Neural cell (in vitro differentiated cells): ENCODE measurements around the gene COPS2. TPM values are rescaled to one million over a fixed set of nuclear protein-coding genes. Genes with fewer than 3 reads are reported as not detected.

ENCODE experiments used
- H2AFZ ChIP-seq: fragments of 200-600, 300-800 bp; sonication (generic), shearing (Covaris generic); 2 replicates; pipeline ENCODE4 v1.6.0; 2014; ENCODE audit warnings: low read depth, mild to moderate bottlenecking, antibody characterized with exemption, low read length, moderate library complexity
- H3F3A ChIP-seq: fragments of 200-600 bp; shearing (Covaris generic); 2 replicates; pipeline ENCODE4 v1.6.1; 2016; ENCODE audit warnings: mild to moderate bottlenecking, moderate library complexity, mixed read lengths, antibody characterized with exemption, low read length; ENCODE audit not compliant: insufficient read depth, poor library complexity, severe bottlenecking
- H3K27ac ChIP-seq: fragments of 200-600, 300-800 bp; sonication (generic), shearing (Covaris generic); 2 replicates; pipeline ENCODE4 v1.5.1; 2014; ENCODE audit warnings: mild to moderate bottlenecking, low read length, moderate library complexity
- H3K27me3 ChIP-seq: fragments of 300-800, 200-600 bp; sonication (generic), shearing (Covaris generic); 2 replicates; pipeline ENCODE4 v1.6.0; 2014; ENCODE audit warnings: mild to moderate bottlenecking, low read depth, low read length, moderate library complexity; ENCODE audit not compliant: insufficient read depth
- H3K36me3 ChIP-seq: fragments of 300-800, 200-600 bp; sonication (generic), shearing (Covaris generic); 2 replicates; pipeline ENCODE4 v1.5.1; 2014; ENCODE audit warnings: mild to moderate bottlenecking, antibody characterized with exemption, low read length, moderate library complexity; ENCODE audit not compliant: insufficient read depth
- H3K4me2 ChIP-seq: fragments of 300-800, 200-600 bp; sonication (generic), shearing (Covaris generic); 2 replicates; pipeline ENCODE4 v1.6.0; 2014; ENCODE audit warnings: mild to moderate bottlenecking, low read length
- H3K4me3 ChIP-seq: fragments of 300-800, 200-600 bp; sonication (generic), shearing (Covaris generic); 2 replicates; pipeline ENCODE4 v1.5.1; 2014; ENCODE audit warnings: mild to moderate bottlenecking, low read length, moderate library complexity
- H3K79me2 ChIP-seq: fragments of 200-600 bp; shearing (Covaris generic); replicated peaks from 2 replicates; pipeline ENCODE4 v1.6.0; 2014; ENCODE audit warnings: mild to moderate bottlenecking, low read length, moderate library complexity; ENCODE audit not compliant: insufficient read depth
- H3K9ac ChIP-seq: fragments of 300-800, 200-600 bp; sonication (generic), shearing (Covaris generic); 2 replicates; pipeline ENCODE4 v1.6.1; 2016; ENCODE audit warnings: mild to moderate bottlenecking, low read length, mixed read lengths
- H3K9me2 ChIP-seq: fragments of 200-600 bp; shearing (Covaris generic); 2 replicates; pipeline ENCODE4 v1.6.1; 2016; ENCODE audit warnings: mild to moderate bottlenecking, low read length, mixed read lengths; ENCODE audit not compliant: insufficient read depth
- H3K9me3 ChIP-seq: fragments of 200-600, 300-800 bp; sonication (generic), shearing (Covaris generic); 2 replicates; pipeline ENCODE4 v1.6.1; 2016; ENCODE audit warnings: mild to moderate bottlenecking, mixed run types, low read length, moderate library complexity, mixed read lengths
- H4K20me1 ChIP-seq: fragments of 200-600 bp; shearing (Covaris generic); 2 replicates; pipeline ENCODE4 v1.6.1; 2016; ENCODE audit warnings: mild to moderate bottlenecking, mixed run types; ENCODE audit not compliant: insufficient read depth
- EP300 ChIP-seq: fragments of 450-650 bp; conservative IDR thresholded peaks from 2 replicates; pipeline ENCODE4 v1.6.1; 2014; ENCODE audit warnings: antibody characterized with exemption, mild to moderate bottlenecking, moderate library complexity; ENCODE audit not compliant: poor library complexity, severe bottlenecking
- EZH2 ChIP-seq: fragments of 200-600, 300-800 bp; shearing (Covaris generic), sonication (generic); IDR thresholded peaks from 2 replicates; pipeline ENCODE4 v1.6.1; 2014; ENCODE audit warnings: antibody characterized with exemption, low read length, borderline replicate concordance, mild to moderate bottlenecking; ENCODE audit not compliant: insufficient read depth, poor library complexity, severe bottlenecking
- MXI1 ChIP-seq: fragments of 450-650 bp; conservative IDR thresholded peaks from 2 replicates; pipeline ENCODE4 v1.6.1; 2014; ENCODE audit warnings: antibody characterized with exemption, mild to moderate bottlenecking; ENCODE audit not compliant: poor library complexity, severe bottlenecking
- POLR2AphosphoS5 ChIP-seq: IDR thresholded peaks from 2 replicates; pipeline ENCODE4 v1.6.1; 2012
- RAD21 ChIP-seq: fragments of 450-650 bp; conservative IDR thresholded peaks from 2 replicates; pipeline ENCODE4 v1.6.1; 2014; ENCODE audit warnings: antibody characterized with exemption, mild to moderate bottlenecking, moderate library complexity
- SMC3 ChIP-seq: fragments of 450-650 bp; conservative IDR thresholded peaks from 2 replicates; pipeline ENCODE4 v1.6.1; 2014; ENCODE audit warnings: antibody characterized with exemption, mild to moderate bottlenecking, moderate library complexity; ENCODE audit not compliant: poor library complexity
- TAF1 ChIP-seq: IDR thresholded peaks from 2 replicates; pipeline ENCODE4 v1.6.1; 2012; ENCODE audit warnings: low read depth
- polyA plus RNA-seq: library from polyadenylated mRNA; depleted of rRNA; stranded (reverse); fragments of >200 nt; gene quantifications from 2 replicates; pipeline ENCODE4 v1.2.3, GENCODE V29; 2014
- TF ChIP-seq, protein P1 (sequence below): fragments of 450-650 bp; IDR thresholded peaks from 2 replicates; pipeline ENCODE4 v1.5.1; 2014; ENCODE audit warnings: antibody characterized with exemption, mild to moderate bottlenecking, moderate library complexity; ENCODE audit not compliant: poor library complexity, severe bottlenecking
- TF ChIP-seq, protein P2 (sequence below): IDR thresholded peaks from 2 replicates; pipeline ENCODE4 v1.6.1; 2012; ENCODE audit warnings: borderline replicate concordance

Gene COPS2
- polyA plus RNA-seq, 1 donor from 2014 or later: 88.8 TPM

DNA sequence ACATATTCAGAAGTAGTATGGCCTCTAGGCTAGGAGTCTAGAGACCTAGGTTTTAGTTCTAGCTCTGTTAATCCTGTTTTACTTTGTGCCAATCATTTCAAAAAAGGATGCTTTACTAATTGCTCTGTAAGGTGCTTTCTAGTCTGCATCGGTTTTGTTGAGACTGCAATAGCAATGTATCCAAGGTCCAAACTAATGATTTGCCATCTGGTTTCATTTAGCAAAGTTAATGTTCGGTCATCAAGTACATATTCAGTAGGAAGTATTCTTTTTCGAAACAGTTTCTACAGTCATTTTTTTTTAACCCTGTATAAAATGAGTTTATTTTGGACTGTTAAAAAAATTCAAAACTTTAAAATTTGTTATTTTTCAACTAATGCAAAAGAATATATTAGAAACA lies 12.6 kb upstream of the COPS2 start:
- H3K4me2 ChIP-seq: no peak overlapping the region

GRCh38 chr15:49164865-49165264 lies 9.5 kb upstream of the COPS2 start:
- Histone ChIP-seq H3K27ac (no peak overlapping the region), H3K9ac (no peak overlapping the region), H4K20me1 (no peaks in the 10 kb centered on the region), H3K4me3 (no peak overlapping the region), H3K27me3 (no peaks in the 10 kb centered on the region), H3K79me2 (peaks cover 4% of the 10 kb centered on the region), H3K9me2 (no peaks in the 10 kb centered on the region), H3K36me3 (no peaks in the 10 kb centered on the region), H3K4me2 (no peak overlapping the region), H3F3A (no peaks in the 10 kb centered on the region), H3K9me3 (no peaks in the 10 kb centered on the region), H2AFZ (no peak overlapping the region)
- TF ChIP-seq EZH2: no peak

More for the DNA sequence above, 12.6 kb upstream of the COPS2 start:
- no peaks in the 10 kb centered on the region for H3K27me3 ChIP-seq
- H3K9me2 ChIP-seq: no peaks in the 10 kb centered on the region
- H3K9ac ChIP-seq: no peak overlapping the region
- no peaks in the 10 kb centered on the region for H3F3A ChIP-seq
- no peak overlapping the region for H2AFZ ChIP-seq
- H3K27ac ChIP-seq: no peak overlapping the region
- no peaks in the 10 kb centered on the region for H4K20me1 ChIP-seq
- H3K4me3 ChIP-seq: no peak overlapping the region
- no peaks in the 10 kb centered on the region for H3K9me3 ChIP-seq
- H3K79me2 ChIP-seq: peaks cover 4% of the 10 kb centered on the region
- no peak for TF ChIP-seq RAD21
- TF ChIP-seq, protein P1, sequence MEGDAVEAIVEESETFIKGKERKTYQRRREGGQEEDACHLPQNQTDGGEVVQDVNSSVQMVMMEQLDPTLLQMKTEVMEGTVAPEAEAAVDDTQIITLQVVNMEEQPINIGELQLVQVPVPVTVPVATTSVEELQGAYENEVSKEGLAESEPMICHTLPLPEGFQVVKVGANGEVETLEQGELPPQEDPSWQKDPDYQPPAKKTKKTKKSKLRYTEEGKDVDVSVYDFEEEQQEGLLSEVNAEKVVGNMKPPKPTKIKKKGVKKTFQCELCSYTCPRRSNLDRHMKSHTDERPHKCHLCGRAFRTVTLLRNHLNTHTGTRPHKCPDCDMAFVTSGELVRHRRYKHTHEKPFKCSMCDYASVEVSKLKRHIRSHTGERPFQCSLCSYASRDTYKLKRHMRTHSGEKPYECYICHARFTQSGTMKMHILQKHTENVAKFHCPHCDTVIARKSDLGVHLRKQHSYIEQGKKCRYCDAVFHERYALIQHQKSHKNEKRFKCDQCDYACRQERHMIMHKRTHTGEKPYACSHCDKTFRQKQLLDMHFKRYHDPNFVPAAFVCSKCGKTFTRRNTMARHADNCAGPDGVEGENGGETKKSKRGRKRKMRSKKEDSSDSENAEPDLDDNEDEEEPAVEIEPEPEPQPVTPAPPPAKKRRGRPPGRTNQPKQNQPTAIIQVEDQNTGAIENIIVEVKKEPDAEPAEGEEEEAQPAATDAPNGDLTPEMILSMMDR: no peak
- TF ChIP-seq MXI1: no peak
- TF ChIP-seq TAF1: no peak
- TF ChIP-seq SMC3: no peak
- TF ChIP-seq EZH2: no peak
- TF ChIP-seq POLR2AphosphoS5: no peak
- TF ChIP-seq, protein P2, sequence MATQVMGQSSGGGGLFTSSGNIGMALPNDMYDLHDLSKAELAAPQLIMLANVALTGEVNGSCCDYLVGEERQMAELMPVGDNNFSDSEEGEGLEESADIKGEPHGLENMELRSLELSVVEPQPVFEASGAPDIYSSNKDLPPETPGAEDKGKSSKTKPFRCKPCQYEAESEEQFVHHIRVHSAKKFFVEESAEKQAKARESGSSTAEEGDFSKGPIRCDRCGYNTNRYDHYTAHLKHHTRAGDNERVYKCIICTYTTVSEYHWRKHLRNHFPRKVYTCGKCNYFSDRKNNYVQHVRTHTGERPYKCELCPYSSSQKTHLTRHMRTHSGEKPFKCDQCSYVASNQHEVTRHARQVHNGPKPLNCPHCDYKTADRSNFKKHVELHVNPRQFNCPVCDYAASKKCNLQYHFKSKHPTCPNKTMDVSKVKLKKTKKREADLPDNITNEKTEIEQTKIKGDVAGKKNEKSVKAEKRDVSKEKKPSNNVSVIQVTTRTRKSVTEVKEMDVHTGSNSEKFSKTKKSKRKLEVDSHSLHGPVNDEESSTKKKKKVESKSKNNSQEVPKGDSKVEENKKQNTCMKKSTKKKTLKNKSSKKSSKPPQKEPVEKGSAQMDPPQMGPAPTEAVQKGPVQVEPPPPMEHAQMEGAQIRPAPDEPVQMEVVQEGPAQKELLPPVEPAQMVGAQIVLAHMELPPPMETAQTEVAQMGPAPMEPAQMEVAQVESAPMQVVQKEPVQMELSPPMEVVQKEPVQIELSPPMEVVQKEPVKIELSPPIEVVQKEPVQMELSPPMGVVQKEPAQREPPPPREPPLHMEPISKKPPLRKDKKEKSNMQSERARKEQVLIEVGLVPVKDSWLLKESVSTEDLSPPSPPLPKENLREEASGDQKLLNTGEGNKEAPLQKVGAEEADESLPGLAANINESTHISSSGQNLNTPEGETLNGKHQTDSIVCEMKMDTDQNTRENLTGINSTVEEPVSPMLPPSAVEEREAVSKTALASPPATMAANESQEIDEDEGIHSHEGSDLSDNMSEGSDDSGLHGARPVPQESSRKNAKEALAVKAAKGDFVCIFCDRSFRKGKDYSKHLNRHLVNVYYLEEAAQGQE: no peak
- TF ChIP-seq EP300: no peak
- H3K36me3 ChIP-seq: no peaks in the 10 kb centered on the region

GRCh38 chr15:49163678-49164077 lies 8.3 kb upstream of the COPS2 start:
- Histone ChIP-seq H3K27me3 (no peaks in the 10 kb centered on the region), H3K36me3 (no peaks in the 10 kb centered on the region), H3F3A (no peaks in the 10 kb centered on the region), H3K9ac (no peak overlapping the region), H3K9me3 (no peaks in the 10 kb centered on the region), H4K20me1 (no peaks in the 10 kb centered on the region), H3K4me3 (no peak overlapping the region), H3K4me2 (no peak overlapping the region), H3K9me2 (no peaks in the 10 kb centered on the region), H3K79me2 (peaks cover 4% of the 10 kb centered on the region), H2AFZ (no peak overlapping the region), H3K27ac (no peak overlapping the region)
- TF ChIP-seq MXI1 (no peak), EP300 (no peak), POLR2AphosphoS5 (no peak), EZH2 (no peak), TAF1 (no peak), RAD21 (no peak), SMC3 (no peak)
- TF ChIP-seq, protein P2: no peak
- TF ChIP-seq, protein P1: no peak
